ENCODE measurements around the gene ZIC5. TPM values are rescaled to one million over a fixed set of nuclear protein-coding genes. Genes with fewer than 3 reads are reported as not detected.
A peak's percentile ranks its signal among the peaks of the same experiment; 100 is the strongest.

ZIC5 gene
- total RNA-seq, 1 experiment from 2014 or later: 0.66 TPM

DNA sequence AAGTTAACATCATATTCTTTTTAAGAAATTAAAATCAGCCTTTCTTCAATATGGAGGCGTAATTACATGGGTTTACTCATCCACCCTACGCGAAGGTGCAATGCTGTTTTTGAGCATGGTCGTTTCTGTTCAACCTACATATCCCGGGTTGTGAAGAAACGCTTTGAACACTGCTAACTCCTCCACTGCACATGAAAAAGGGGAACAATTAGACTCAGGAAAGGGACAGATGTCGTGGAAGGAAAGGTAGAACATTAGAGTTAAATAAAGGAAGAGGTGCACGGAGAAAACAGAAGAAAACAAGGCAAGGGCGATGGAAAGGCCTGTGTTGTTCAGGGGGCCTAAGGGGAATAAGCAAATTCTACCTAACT is 4.1 kb downstream of the ZIC5 start:
- no peaks in the 10 kb centered on the region for H3K36me3 Mint-ChIP-seq (ENCODE audit: insufficient read depth, unreplicated experiment)
- H3K4me3 Mint-ChIP-seq (ENCODE audit: unreplicated experiment): peak overlapping the region; percentile 49
- BruUV-seq (replicated peaks): TSS peak; percentile 27

DNA sequence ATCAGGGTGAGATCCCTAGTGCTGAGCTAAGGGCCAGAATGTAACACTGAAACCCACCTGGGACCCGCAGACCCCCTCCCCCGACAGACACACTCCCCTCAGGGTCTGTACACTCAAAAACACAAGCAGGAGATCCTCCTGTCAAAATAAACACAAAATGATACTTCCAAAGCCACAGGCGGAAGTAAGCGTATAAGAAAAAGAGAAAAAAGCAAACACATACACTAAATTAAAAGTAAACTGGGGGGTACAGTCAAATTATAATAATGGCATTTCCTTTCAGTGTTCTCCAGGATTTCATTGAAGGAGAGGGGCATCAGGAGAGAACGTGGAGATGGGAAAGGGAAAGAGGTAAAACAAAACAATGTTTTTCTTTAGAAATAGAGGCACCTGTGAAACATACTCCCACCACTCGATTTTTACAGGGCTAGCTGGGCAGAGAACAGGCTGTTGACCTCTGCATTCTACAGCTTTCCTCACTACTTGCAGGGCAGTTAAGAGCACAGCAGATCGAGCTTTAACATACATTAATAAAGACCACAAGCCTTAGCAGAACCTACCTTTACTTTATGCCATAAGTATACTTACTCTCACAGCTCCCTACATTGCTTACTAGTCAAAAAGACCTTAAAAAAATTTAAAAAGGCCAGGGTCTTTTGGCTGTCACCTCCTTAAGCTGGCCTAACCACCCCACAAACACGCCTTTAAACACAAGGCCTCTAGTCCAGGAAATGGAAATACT is 5.3 kb downstream of the ZIC5 start:
- Mint-ChIP-seq H3K27ac (ENCODE audit: unreplicated experiment) (no peak overlapping the region), H3K4me3 (ENCODE audit: unreplicated experiment) (no peak overlapping the region)

More for the DNA sequence above, 4.1 kb downstream of the ZIC5 start:
- Histone ChIP-seq H3K4me3 (ENCODE audit: low read depth, low read length) (no peak overlapping the region), H3K9me3 (no peaks in the 10 kb centered on the region), H3K36me3 (ENCODE audit: control insufficient read depth, insufficient read depth, low read length) (no peaks in the 10 kb centered on the region), H3K27me3 (replicated peaks; ENCODE audit: control insufficient read depth, insufficient read depth, low read length) (peaks cover 7% of the 10 kb centered on the region), H3K4me1 (peaks cover 14% of the 10 kb centered on the region; the same call in 1 of the 2 replicates)
- DNase-seq: no peak
- ChIA-PET POLR2A (no interaction called here), CTCF (interaction anchor here (1.2 kb wide), 1 partner anchor 311 kb away, joined by 3 read pairs; no protein-coding TSS in a partner anchor)
- Mint-ChIP-seq H3K27me3 (ENCODE audit: insufficient read depth, unreplicated experiment) (peaks cover 28% of the 10 kb centered on the region), H3K27ac (ENCODE audit: unreplicated experiment) (no peak overlapping the region), H3K9me3 (ENCODE audit: unreplicated experiment) (no peaks in the 10 kb centered on the region), H3K4me1 (ENCODE audit: low read depth, unreplicated experiment) (peaks cover 13% of the 10 kb centered on the region)
- intact Hi-C loops (cut with micrococcal nuclease; ENCODE audit: unreplicated experiment): loop anchor here (5.0 kb wide), 1 partner anchor 50 kb away; no protein-coding TSS in a partner anchor
- TF ChIP-seq, protein P1, sequence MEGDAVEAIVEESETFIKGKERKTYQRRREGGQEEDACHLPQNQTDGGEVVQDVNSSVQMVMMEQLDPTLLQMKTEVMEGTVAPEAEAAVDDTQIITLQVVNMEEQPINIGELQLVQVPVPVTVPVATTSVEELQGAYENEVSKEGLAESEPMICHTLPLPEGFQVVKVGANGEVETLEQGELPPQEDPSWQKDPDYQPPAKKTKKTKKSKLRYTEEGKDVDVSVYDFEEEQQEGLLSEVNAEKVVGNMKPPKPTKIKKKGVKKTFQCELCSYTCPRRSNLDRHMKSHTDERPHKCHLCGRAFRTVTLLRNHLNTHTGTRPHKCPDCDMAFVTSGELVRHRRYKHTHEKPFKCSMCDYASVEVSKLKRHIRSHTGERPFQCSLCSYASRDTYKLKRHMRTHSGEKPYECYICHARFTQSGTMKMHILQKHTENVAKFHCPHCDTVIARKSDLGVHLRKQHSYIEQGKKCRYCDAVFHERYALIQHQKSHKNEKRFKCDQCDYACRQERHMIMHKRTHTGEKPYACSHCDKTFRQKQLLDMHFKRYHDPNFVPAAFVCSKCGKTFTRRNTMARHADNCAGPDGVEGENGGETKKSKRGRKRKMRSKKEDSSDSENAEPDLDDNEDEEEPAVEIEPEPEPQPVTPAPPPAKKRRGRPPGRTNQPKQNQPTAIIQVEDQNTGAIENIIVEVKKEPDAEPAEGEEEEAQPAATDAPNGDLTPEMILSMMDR (IDR thresholded peaks at IDR 0.05; ENCODE audit: insufficient read depth in 1 of 2, low read depth in 1 of 2, low read length in 1 of 2, severe bottlenecking in 1 of 2, unreplicated experiment in 1 of 2): no peak

DNA sequence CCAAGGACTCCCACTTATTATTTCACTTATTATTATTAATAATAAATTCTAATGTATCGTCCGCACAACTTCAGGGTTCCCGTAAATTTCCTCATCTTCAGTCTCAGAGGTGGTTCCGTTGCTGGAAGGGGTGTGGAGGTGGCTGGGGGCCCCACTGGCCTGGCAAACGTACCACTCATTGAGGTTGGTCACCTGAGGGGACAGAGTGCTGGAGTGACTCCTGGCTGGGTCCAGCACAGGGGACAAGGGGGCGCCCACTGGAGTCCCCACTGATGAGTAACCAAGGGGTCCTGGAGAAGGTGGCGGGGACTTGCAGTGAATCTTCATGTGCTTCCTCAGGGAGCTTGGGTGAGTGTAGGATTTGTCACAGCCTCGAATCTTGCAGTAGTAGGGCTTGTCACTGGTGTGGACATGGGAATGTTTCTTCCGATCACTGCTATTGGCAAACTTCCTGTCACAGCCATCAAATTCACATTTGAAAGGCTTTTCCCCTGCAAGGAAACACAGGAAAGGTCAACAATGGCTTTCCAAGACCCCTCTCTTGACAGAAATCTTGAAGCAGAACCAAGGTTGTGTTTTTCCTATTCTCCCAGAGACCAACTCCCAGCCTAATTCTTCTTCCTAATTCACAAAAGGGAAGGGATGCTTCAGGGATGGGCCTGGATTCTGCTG is 6.1 kb downstream of the ZIC5 start:
- no peaks in the 10 kb centered on the region for H3K36me3 ChIP-seq (ENCODE audit: control insufficient read depth, insufficient read depth, low read length)
- peaks cover 14% of the 10 kb centered on the region; the same call in 1 of the 2 replicates for H3K4me1 ChIP-seq
- H3K27me3 Mint-ChIP-seq (ENCODE audit: insufficient read depth, unreplicated experiment): peaks cover 19% of the 10 kb centered on the region
- intact Hi-C loops (cut with micrococcal nuclease; ENCODE audit: unreplicated experiment): loop anchor here (5.0 kb wide), 1 partner anchor 48 kb away; no protein-coding TSS in a partner anchor
- ChIA-PET POLR2A (no interaction called here), CTCF (no interaction called here)
- H3K4me1 Mint-ChIP-seq (ENCODE audit: low read depth, unreplicated experiment): peaks cover 13% of the 10 kb centered on the region
- TF ChIP-seq, protein P1 (IDR thresholded peaks at IDR 0.05; ENCODE audit: insufficient read depth in 1 of 2, low read depth in 1 of 2, low read length in 1 of 2, severe bottlenecking in 1 of 2, unreplicated experiment in 1 of 2): no peak
- H3K9me3 Mint-ChIP-seq (ENCODE audit: unreplicated experiment): no peaks in the 10 kb centered on the region
- H3K4me3 ChIP-seq (ENCODE audit: low read depth, low read length): no peak overlapping the region
- no peak overlapping the region for H3K4me3 Mint-ChIP-seq (ENCODE audit: unreplicated experiment)
- DNase-seq: no peak
- H3K36me3 Mint-ChIP-seq (ENCODE audit: insufficient read depth, unreplicated experiment): no peaks in the 10 kb centered on the region
- H3K27me3 ChIP-seq (replicated peaks; ENCODE audit: control insufficient read depth, insufficient read depth, low read length): peaks cover 6% of the 10 kb centered on the region
- H3K27ac Mint-ChIP-seq (ENCODE audit: unreplicated experiment): no peak overlapping the region
- H3K9me3 ChIP-seq: no peaks in the 10 kb centered on the region
- no TSS peak for BruUV-seq (replicated peaks)

More for the DNA sequence above, 5.3 kb downstream of the ZIC5 start:
- CTCF ChIA-PET: no interaction called here
- Histone ChIP-seq H3K4me3 (ENCODE audit: low read depth, low read length) (no peak overlapping the region), H3K27me3 (replicated peaks; ENCODE audit: control insufficient read depth, insufficient read depth, low read length) (peaks cover 6% of the 10 kb centered on the region), H3K36me3 (ENCODE audit: control insufficient read depth, insufficient read depth, low read length) (no peaks in the 10 kb centered on the region), H3K9me3 (no peaks in the 10 kb centered on the region), H3K4me1 (peaks cover 14% of the 10 kb centered on the region; the same call in 1 of the 2 replicates)
- peaks cover 13% of the 10 kb centered on the region for H3K4me1 Mint-ChIP-seq (ENCODE audit: low read depth, unreplicated experiment)
- TF ChIP-seq, protein P1 (IDR thresholded peaks at IDR 0.05; ENCODE audit: insufficient read depth in 1 of 2, low read depth in 1 of 2, low read length in 1 of 2, severe bottlenecking in 1 of 2, unreplicated experiment in 1 of 2): no peak
- no peak for DNase-seq
- H3K36me3 Mint-ChIP-seq (ENCODE audit: insufficient read depth, unreplicated experiment): no peaks in the 10 kb centered on the region
- peaks cover 19% of the 10 kb centered on the region for H3K27me3 Mint-ChIP-seq (ENCODE audit: insufficient read depth, unreplicated experiment)
- no TSS peak for BruUV-seq (replicated peaks)
- POLR2A ChIA-PET: no interaction called here
- intact Hi-C loops (cut with micrococcal nuclease; ENCODE audit: unreplicated experiment): loop anchor here (5.0 kb wide), 1 partner anchor 49 kb away; no protein-coding TSS in a partner anchor
- no peaks in the 10 kb centered on the region for H3K9me3 Mint-ChIP-seq (ENCODE audit: unreplicated experiment)
